Measurements from ENCODE around the gene REEP6. TPM values are rescaled to one million over a fixed set of nuclear protein-coding genes. Genes with fewer than 3 reads are reported as not detected.

Gene REEP6
- total RNA-seq = 0.20 and 0.44 TPM in 2 replicates

GRCh38 chr19:1491114-1491848 lies at the start of gene REEP6:
REEP6 (plus strand) TSS chr19:1491181; CDS start chr19:1491270, 89 bp downstream.
- no peak for DNase-seq (ENCODE audit: low read depth in 2 of 2)

- DNase-seq (ENCODE audit: low read depth in 2 of 2) = no peak
These were observed 49.1 kb upstream of the REEP6 start for GRCh38 chr19:1441677-1442438.

DNA sequence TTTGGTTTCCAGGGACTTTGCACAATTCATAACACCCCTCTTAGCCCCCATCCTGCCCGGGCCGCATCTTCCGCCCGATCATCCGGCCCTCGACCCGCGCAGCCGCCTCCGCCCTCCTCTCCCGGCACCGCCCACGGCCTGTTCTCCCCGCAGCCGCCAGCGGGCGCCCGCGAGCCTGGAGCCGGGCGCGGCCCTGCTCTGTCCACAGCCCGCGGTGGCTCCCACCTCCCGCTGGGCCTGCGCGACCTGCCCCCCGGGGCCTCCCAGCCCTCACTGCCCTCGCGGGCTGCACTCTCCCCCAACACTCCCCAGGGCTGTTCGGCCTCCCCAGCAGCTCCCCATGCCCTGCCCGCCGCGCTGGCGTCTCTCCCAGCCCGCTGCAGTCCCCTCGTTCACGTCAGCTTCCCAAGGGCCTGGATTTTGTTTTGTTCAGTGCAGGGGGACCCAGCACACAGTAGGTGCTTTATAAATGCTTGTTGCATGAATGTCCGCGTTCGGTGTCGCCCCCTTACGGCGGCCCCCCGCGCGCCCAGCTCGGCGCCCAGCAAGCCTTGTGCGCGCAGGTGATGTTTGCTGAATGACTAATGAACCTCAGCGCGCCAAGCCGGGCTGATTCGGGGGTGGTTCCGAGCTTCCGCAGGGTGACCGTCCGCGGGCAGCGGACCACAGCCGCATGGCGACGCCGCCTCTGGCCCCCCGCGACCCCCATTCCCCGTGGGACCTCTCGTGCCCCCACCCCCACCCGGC lies 45.6 kb upstream of the REEP6 start:
- peak; percentile 39 to 60 for DNase-seq (ENCODE audit: low read depth in 2 of 2)

DNA sequence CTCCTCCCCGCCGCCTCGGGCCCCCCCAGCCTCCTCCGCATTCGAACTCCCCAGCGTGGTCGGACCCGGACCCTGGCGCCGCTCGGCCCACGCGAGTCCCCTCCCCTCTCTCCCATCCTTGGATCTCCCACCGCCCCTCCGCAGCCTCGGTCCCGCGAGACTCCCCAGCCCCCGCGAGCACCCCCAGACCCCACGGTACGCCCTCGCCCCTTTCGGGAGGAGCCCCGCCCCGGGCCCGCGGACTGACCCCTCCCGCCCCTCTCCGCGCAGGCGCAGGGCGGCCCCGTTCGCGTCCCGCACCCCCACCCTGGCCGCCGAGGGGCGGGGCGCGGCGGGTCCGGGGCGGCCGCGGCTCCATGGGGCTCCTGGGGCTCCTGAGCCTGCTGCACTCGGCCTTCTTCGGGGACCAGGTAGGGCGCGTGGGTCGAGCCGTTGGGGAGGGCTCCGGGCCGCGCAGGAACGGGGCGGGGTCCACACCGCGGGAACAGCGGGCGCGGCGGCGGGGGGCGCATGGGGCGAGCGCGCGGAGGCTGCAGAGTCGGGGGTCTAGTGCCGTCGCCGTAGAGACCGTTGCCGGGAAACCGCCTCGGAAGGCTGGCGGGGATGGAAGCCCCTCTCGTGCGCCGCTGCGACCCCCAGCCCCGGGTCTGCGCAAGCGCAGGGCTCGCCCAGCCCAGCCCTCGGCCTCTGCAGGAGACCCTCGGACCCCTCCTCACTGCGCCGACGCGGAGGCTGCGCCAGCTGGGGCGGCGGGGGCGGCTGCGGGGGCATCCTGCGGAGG lies 44.9 kb upstream of the REEP6 start:
- DNase-seq (ENCODE audit: low read depth in 2 of 2) = no peak

GRCh38 chr19:1446713-1447481 lies 44.1 kb upstream of the REEP6 start:
- no peak for DNase-seq (ENCODE audit: low read depth in 2 of 2)

GRCh38 chr19:1447504-1447903 lies 43.5 kb upstream of the REEP6 start:
- no peak for DNase-seq (ENCODE audit: low read depth in 2 of 2)

DNA sequence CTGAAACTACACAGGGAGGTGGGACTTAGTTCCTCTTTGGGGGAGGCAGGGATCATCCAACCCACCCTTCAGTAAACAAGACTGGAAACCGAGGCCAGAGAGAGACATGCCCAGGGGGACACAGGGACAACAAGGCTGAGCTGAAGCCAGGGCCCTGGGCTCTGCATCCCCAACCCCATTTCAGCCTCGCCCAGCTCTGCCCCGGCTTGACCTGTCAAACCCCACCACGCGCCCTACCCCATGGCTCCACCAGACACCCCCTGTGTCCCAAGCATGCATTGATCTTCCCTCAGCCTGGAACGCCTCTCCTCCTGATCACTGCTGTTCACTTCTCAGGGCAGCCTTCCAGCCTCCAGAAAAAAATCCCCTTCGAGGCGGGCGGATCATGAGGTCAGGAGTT lies 43.0 kb upstream of the REEP6 start:
- no peak for DNase-seq (ENCODE audit: low read depth in 2 of 2)

DNA sequence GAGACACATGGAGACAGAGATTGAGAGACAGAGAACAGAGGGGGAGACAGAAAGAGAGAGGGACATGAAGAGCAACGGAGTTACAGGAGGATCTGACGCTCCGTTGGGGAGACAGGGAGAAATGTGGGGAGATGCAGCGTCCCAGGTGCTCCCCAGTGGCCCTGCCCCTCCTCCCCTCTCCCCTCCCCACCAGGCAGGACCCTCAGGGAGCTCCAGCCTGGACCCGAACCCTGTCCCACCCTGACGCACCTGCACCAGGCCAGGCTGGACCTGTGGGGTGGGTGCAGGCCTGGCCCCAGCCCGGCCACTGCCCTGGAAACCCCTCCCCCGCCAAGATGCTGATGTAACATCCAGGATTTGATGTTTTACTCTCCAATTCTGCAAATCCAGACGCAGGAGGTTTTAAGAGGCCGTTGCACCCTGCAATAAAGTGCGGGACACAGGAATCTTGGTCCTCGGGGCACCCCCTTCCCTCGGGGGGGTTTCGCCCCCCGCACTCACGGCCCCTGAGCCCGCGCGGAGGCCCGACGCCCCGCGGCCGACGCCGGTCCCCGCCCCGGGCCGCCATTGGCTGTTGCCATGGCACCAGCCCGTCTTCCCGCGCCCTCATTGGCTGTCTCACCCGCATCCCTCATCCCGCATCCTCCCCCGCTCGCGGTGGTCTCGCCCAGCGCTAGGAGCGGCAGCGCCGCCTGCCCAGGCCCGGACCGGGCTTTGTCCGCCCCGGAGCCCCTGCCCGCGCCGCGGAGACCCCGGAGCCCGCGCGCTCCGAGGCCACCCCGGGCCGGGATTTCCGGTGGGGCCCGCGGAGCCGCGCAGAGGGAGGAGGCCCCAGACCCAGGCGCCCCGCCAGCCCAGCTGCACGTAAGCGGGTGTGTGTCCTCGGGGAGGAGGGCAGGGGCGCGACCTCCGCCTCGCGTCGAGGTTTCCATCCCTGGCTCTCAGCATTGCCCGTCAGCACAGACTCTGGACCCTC lies 41.2 kb upstream of the REEP6 start, which contains the start of gene APC2:
APC2 (plus strand) TSS at position 655 of the 976 bp plus-strand sequence. CDS start 2,881 bp downstream, outside the sequence.
- peak in 1 of 2 donors; percentile 44 for DNase-seq (ENCODE audit: low read depth in 2 of 2)

DNA sequence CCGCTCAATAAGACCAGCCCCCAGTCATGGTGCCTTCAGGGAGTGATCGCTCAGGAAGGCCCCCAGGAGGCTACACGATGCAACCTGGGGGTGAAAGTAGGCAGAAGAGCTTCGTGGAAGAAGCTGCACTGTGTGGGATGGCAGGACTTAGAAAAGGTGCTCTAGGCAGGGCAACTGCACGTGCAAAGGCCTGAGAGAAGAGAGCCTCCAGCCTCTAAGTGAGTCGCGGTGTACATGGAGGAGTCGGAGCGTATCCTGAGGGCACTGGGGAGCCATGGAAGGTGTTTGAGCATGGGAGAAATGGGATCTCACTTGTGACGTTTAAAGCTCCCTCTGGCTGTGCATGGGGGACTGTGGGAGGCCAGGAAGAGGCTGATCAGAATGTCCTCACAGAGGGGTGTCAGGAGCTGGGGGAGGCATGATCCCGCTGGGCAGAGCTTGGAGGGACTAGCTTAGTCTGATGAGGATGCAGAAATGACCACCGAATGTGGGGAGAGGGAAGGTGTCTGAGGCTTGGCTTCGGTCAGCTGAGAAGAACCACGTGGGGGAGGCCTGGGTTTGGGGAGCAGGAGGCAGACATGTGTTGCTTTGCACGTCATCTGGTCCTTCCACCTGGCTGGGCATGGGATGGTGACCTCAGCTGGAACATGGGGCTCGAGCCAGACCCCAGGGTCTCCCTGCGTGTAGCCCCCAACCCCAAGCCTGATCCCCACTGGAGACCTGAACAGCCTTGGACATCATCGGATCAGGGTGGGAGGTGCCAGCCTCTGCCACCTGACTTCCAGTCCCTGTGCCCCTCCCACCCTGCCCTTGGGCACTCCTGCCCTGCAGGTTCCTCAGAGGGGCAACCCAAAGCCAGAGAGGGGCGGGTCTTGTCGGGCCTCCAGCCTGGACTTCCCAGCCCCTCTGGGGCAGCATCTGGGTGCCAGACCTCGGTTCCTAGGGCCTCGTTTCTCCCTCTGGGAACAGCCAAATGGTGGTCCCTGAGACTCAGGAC lies 39.9 kb upstream of the REEP6 start:
- no peak for DNase-seq (ENCODE audit: low read depth in 2 of 2)

DNA sequence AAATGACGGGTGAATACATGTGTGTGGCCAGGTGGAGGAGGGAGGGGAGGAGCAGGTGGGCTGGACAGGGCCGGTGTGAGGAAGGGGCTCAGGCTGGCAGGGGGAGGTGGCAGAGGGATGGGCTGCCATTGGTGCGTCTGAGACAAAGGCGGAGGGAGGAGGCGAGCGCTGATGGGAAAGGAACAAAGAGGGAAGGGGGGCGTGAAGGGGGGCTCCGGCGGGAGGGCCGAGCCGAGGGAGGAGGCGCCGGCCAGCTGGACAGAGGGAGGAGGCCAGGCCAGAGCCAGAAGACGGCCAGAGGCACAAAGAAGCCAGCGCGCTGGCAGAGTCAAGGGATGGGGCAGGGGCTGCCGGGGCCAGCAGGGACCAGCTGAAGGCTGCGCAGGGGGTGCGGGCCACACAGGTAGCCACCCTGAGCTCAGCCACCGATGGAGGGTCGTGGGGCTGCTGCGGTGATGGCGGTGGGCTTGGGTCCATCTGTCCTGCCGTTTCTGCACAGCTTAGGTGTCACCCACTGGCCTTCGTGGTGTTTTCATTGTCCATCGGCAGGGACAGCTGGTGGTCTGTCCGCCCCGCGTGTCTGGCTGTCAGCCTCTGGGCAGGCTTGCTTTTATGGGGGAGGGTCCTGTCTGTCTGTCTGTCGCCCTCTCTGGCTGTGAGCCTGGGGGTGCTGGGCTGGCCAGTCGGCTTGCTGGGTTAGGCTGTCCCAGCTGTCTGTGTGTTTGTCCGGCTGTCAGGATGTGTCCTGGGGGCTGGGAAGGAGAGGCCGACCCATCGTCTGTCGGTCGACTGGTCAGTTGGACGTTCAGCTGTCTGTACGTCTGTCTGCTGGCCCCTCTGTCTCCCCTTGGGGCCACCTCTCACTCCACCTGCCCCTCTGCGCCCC lies 38.8 kb upstream of the REEP6 start:
- DNase-seq (ENCODE audit: low read depth in 2 of 2) = no peak

GRCh38 chr19:1452802-1453524 lies 38.0 kb upstream of the REEP6 start:
- DNase-seq (ENCODE audit: low read depth in 2 of 2) = no peak

DNA sequence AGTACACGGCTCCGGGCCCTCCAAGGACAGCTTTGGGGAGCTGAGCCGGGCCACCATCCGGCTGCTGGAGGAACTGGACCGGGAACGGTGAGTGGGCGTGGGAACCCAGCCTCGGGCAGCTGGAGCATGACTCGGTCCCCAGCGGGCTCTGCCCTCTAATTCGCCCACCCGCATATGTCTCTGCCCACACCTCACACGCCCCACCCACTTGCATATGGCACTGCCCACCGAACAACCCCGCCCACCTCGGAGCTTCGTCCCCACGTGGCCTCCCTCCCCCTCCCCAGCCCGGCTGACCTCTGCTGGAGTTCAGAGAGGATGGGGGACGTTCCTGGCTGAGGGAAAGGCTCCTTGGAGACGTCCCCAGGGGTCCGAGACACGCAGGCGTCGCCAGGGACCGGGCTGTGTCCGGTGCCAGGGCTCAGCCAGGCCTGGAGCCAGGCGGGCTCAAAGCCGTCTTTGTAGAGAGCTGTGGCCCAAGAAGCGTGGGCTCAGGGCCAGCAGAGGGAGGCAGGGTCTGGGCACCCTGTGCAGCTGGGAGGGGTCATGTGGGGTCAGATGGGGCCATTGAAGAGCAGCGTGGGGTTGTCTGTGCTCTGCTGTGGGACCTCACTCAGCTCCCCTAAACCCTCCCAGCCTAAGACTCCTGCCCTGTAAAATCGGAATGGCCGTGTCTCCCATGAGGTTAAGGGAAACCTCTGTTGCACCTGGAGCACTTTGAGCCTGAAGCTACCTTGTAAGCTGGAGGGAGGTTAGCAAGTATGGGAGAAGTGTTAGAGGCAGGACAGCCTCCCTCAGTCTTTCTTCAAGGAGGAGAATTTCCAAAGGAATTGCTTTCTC lies 37.2 kb upstream of the REEP6 start:
- DNase-seq (ENCODE audit: low read depth in 2 of 2) = no peak

DNA sequence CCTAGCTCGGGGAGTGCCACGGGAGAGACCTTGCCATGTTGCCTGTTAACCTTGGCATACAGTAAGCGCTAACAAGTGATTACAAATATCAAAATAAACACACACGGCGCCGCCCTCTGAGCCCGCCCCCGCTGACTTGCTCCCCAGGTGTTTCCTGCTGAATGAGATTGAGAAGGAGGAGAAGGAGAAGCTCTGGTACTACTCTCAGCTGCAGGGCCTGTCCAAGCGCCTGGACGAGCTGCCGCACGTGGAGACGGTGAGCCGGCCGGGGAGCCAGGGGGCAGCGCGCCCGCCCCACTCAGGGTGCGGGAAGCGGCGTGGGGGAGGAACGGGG lies 36.0 kb upstream of the REEP6 start:
- peak in 1 of 2 donors; percentile 75 for DNase-seq (ENCODE audit: low read depth in 2 of 2)

DNA sequence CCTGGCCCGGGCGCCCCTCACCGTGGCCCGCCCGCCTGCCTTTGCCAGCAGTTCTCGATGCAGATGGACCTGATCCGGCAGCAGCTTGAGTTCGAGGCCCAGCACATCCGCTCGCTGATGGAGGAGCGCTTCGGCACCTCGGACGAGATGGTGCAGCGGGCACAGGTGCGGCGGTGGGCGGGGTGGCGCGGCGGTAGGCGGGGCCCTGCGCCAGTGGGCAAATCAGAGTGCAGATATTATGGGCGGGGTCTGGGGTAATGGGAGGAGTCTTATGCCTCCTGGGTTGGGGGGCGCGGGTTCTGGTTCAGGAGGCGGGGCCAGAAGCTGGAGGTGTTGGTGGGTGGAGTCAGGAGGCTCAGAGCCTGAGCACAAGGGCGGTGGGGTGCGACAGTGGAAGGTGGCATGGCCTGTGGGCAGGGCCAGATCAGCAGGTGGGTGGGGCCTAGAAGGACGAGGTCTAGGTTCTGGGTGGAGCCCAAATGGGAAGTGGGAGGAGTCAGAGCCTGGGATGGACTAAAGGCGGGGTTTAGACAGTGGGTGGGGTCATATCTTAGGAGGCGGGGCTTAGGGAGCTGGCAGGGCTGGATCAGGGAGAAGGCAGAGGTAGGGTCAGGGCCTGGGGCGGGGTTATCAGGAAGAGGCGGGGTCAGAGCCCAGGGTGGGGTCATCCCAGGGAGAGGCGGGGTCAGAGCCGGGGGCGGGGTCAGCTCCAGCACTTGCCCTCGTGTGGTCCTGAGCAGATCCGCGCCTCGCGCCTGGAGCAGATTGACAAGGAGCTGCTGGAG lies 35.5 kb upstream of the REEP6 start:
- DNase-seq (ENCODE audit: low read depth in 2 of 2) = peak; percentile 60 to 62

All from lung microvascular endothelial cell (primary cell).